HepG2 (cell line): ENCODE data around the gene FAM83E. TPM values are rescaled to one million over a fixed set of nuclear protein-coding genes. Genes with fewer than 3 reads are reported as not detected.

ENCODE experiments used
- ATAC-seq: fragments of 200-7000 bp; cut with Tn5 transposase; 3 replicates; pipeline ENCODE4 v1.9.1; 2020; ENCODE audit warnings: mild to moderate bottlenecking, moderate library complexity
- BruUV-seq: library from RNA; stranded (reverse); fragments of 400-500 nt; replicated peaks from 2 replicates; lab custom pipeline; 2021; lab: Mats Ljungman, UMichigan
- CTCF ChIA-PET: fragments of 300-600 bp; formaldehyde crosslinking; extraction: SDS; loops from one replicate; lab custom pipeline; 2021; ENCODE audit warnings: low total read pairs, inconsistent platforms, low intra/inter-chr PET ratio; lab: Yijun Ruan, JAX
- POLR2A ChIA-PET: fragments of 350-600 bp; sonication (Branson Sonifier 250); formaldehyde crosslinking; loops from one replicate; lab custom pipeline; 2020; ENCODE audit warnings: antibody characterized with exemption, inconsistent platforms; lab: Yijun Ruan, JAX
- DNase-seq: peaks from one replicate; pipeline ENCODE4 v3.0.0-alpha.2; 2015; ENCODE audit warnings: low spot score
- FAIRE-seq: peaks from 3 replicates; lab custom pipeline; 2011; peaks lifted over from hg19 to GRCh38; lab: Jason Lieb, UNC
- H2AFZ ChIP-seq: one replicate; pipeline ENCODE4 v1.6.1; 2011; ENCODE audit warnings: low read length, inconsistent platforms
- H3K27ac ChIP-seq: fragments of 300-600 bp; 3 replicates; pipeline ENCODE4 v1.8.0; 2011; ENCODE audit warnings: mixed run types, mild to moderate bottlenecking, mixed read lengths, low read length, inconsistent platforms; ENCODE audit not compliant: insufficient read depth; ENCODE audit errors: extremely low read length
- H3K27me3 ChIP-seq, 2 experiments: fragments of 200-600 bp in 1 of 2; 2 replicates in 1 of 2; 3 replicates in 1 of 2; pipeline versions ENCODE4 v1.6.0 to v1.8.0; 2011; ENCODE audit warnings: low read length in 2 of 2, mild to moderate bottlenecking in 2 of 2, moderate library complexity in 2 of 2, inconsistent platforms in 1 of 2; ENCODE audit not compliant: insufficient read depth in 2 of 2, control insufficient read depth in 1 of 2
- H3K36me3 ChIP-seq, 2 experiments: fragments of 200-600 bp in 1 of 2; replicated peaks in 1 of 2; 2 replicates in 1 of 2; 3 replicates in 1 of 2; pipeline versions ENCODE4 v1.5.1 to v1.8.0; 2011; ENCODE audit warnings: low read length in 2 of 2, inconsistent platforms in 1 of 2; ENCODE audit not compliant: insufficient read depth in 2 of 2, control insufficient read depth in 1 of 2
- H3K4me1 ChIP-seq: 2 replicates; pipeline ENCODE4 v1.5.1; 2012; ENCODE audit warnings: low read length, inconsistent platforms; ENCODE audit not compliant: insufficient read depth
- H3K4me2 ChIP-seq: 2 replicates; pipeline ENCODE4 v1.6.0; 2011; ENCODE audit warnings: low read depth, low read length, inconsistent platforms
- H3K4me3 ChIP-seq, 3 experiments: fragments of 200-600 bp in 1 of 3; sonication (generic), shearing (Covaris generic) in 1 of 3; replicated peaks in 1 of 3; 2 replicates each; pipeline ENCODE4 v1.5.1; 2011 to 2016; ENCODE audit warnings: low read length in 3 of 3, inconsistent platforms in 2 of 3, low read depth in 2 of 3, mild to moderate bottlenecking in 2 of 3, control low read depth in 1 of 3, mixed read lengths in 1 of 3; ENCODE audit not compliant: insufficient read depth in 1 of 3
- H3K79me2 ChIP-seq: one replicate; pipeline ENCODE4 v1.6.1; 2011; ENCODE audit warnings: low read length, inconsistent platforms; ENCODE audit not compliant: insufficient read depth
- H3K9ac ChIP-seq: 2 replicates; pipeline ENCODE4 v1.6.0; 2011; ENCODE audit warnings: mild to moderate bottlenecking, low read depth, low read length, inconsistent platforms; ENCODE audit not compliant: insufficient read depth
- H3K9me3 ChIP-seq: 2 replicates; pipeline ENCODE4 v1.5.1; 2012; ENCODE audit warnings: mild to moderate bottlenecking, low read length
- H4K20me1 ChIP-seq: 2 replicates; pipeline ENCODE4 v1.6.0; 2011; ENCODE audit warnings: inconsistent platforms, mild to moderate bottlenecking, low read length, moderate library complexity; ENCODE audit not compliant: insufficient read depth
- JUND ChIP-seq: sonication (generic); formaldehyde crosslinking; IDR thresholded peaks from 2 replicates; pipeline ENCODE4 v1.8.0; 2022; ENCODE audit warnings: mild to moderate bottlenecking, missing genetic modification reagents
- PHF5A ChIP-seq: IDR thresholded peaks from one replicate; pipeline ENCODE4 v1.6.1; 2018; ENCODE audit warnings: low read depth, missing genetic modification reagents; ENCODE audit not compliant: unreplicated experiment
- REPIN1 ChIP-seq: sonication (generic); formaldehyde crosslinking; IDR thresholded peaks from 2 replicates; pipeline ENCODE4 v1.8.0; 2022; ENCODE audit warnings: missing genetic modification reagents, low read depth, mild to moderate bottlenecking, borderline replicate concordance
- TFE3 ChIP-seq: IDR thresholded peaks from 2 replicates; pipeline ENCODE4 v1.6.1; 2016
- ZKSCAN1 ChIP-seq: fragments of 150-350 bp; IDR thresholded peaks from 2 replicates; pipeline ENCODE4 v1.6.1; 2014; ENCODE audit warnings: low read length
- ZNF678 ChIP-seq: sonication (generic); formaldehyde crosslinking; IDR thresholded peaks from 2 replicates; pipeline ENCODE4 v1.4.0; 2020; ENCODE audit warnings: mild to moderate bottlenecking, missing genetic modification reagents
- ZNF792 ChIP-seq: IDR thresholded peaks from 2 replicates; pipeline ENCODE4 v1.6.1; 2016
- WGBS: methylation state at CpG from one replicate; pipeline ENCODE4 v1.1.6; 2017; ENCODE audit warnings: low lambda C conversion rate; 5-methylcytosine and 5-hydroxymethylcytosine counted together
- in situ Hi-C: cut with HindIII; loops from 2 replicates; pipeline ENCODE4 v1.10.0; 2017; ENCODE audit warnings: low pct_unique_long_range_greater_than_20kb; ENCODE audit not compliant: extremely low pct_ligation_motif_present
- intact Hi-C: fragments of 100-400 bp; cut with micrococcal nuclease; formaldehyde crosslinking; loops from one replicate; pipeline ENCODE4 v1.10.0; 2022; ENCODE audit not compliant: unreplicated experiment
- polyA plus RNA-seq, 8 experiments: library from polyadenylated mRNA; depleted of rRNA in 3 of 8; stranded (reverse) in 7 of 8; unstranded in 1 of 8; fragments of >200 nt; fragmentation: Illumina TruSeq in 4 of 8; extraction: Trizol in 4 of 8; gene quantifications; 2 replicates each; pipeline versions ENCODE4 v1.2.1 to v1.2.3, GENCODE V29; 2011 to 2016; ENCODE audit warnings: low read depth in 4 of 8, missing spikeins in 1 of 8, mixed read lengths in 1 of 8; ENCODE audit not compliant: insufficient read depth in 1 of 8
- total RNA-seq, 5 experiments: library from RNA; depleted of rRNA; stranded (reverse); fragments of >200 nt; fragmentation: Illumina TruSeq; extraction: Trizol; gene quantifications; 2 replicates each; pipeline ENCODE4 v1.2.3, GENCODE V29; 2016; ENCODE audit warnings: low read depth in 1 of 5

FAM83E gene
- total and polyA plus RNA-seq, 2 of the 13 experiments (the other 11 are each of a cell fraction or from before 2014, with no cell fraction given): 0.18 to 0.60 TPM

GRCh38 chr19:48587387-48587786, 27.5 kb downstream of the FAM83E start:
- TF ChIP-seq ZKSCAN1 (peak; percentile 58; the same call in 1 of the 2 replicates), PHF5A (CRISPR knock-in tag) (no peak)
- Histone ChIP-seq H3K4me3 (no peak overlapping the region), H4K20me1 (no peaks in the 10 kb centered on the region), H3K27ac (no peak overlapping the region), H3K4me2 (no peak overlapping the region), H3K9ac (no peak overlapping the region), H3K9me3 (no peaks in the 10 kb centered on the region), H3K79me2 (no peaks in the 10 kb centered on the region), H3K27me3 (peaks cover 1 to 3% of the 10 kb centered on the region in 2 experiments; a peak in 2 of 5 replicates), H3K4me1 (peaks cover 11% of the 10 kb centered on the region), H3K36me3 (no peaks in the 10 kb centered on the region), H2AFZ (no peak overlapping the region)
- ChIA-PET CTCF (no interaction called here), POLR2A (no interaction called here)
- ATAC-seq (no peak), FAIRE-seq (no peak), DNase-seq (no peak)
- no TSS peak for BruUV-seq
- in situ Hi-C loops: loop anchor here (5.0 to 10.0 kb wide), 2 partner anchors 85 to 273 kb away; no protein-coding TSS in a partner anchor
- 41% methylated on average over 2 of the region's 3 CpGs for WGBS
- intact Hi-C loops: loop anchor here (10.0 kb wide), 1 partner anchor 273 kb away; no protein-coding TSS in a partner anchor

- 28% methylated on average over 2 of the region's 2 CpGs for WGBS
Measured at GRCh38 chr19:48582168-48582567, 32.7 kb downstream of the FAM83E start.

More at GRCh38 chr19:48582168-48582567, 32.7 kb downstream of the FAM83E start:
- Histone ChIP-seq H3K4me1 (peaks cover 11% of the 10 kb centered on the region), H3K9me3 (no peaks in the 10 kb centered on the region), H3K27ac (no peak overlapping the region)
- CTCF ChIA-PET: interaction anchor here (3.4 kb wide), 1 partner anchor 75 kb away, joined by 61 read pairs; no protein-coding TSS in a partner anchor
- no peak for FAIRE-seq
- no peak for TF ChIP-seq JUND (CRISPR knock-in tag)
- TF ChIP-seq TFE3 (CRISPR knock-in tag): no peak
- TF ChIP-seq ZNF792 (CRISPR knock-in tag): no peak
- no peak for TF ChIP-seq ZNF678 (CRISPR knock-in tag)
- TF ChIP-seq REPIN1 (CRISPR knock-in tag): no peak
- TF ChIP-seq, all 625 proteins: peak for 0
- Histone ChIP-seq H3K27me3 (no peaks in the 10 kb centered on the region; a peak in 1 of 5 replicates), H3K4me3 (no peak overlapping the region), H3K79me2 (no peaks in the 10 kb centered on the region), H4K20me1 (no peaks in the 10 kb centered on the region), H3K36me3 (no peaks in the 10 kb centered on the region), H3K9ac (no peak overlapping the region), H3K4me2 (no peak overlapping the region), H2AFZ (no peak overlapping the region)
- DNase-seq (no peak), ATAC-seq (no peak)
- POLR2A ChIA-PET: no interaction called here
- intact Hi-C loops (loop anchor here (10.0 kb wide), 1 partner anchor 267 kb away; no protein-coding TSS in a partner anchor), in situ Hi-C loops (loop anchor here (10.0 kb wide), 1 partner anchor 267 kb away; no protein-coding TSS in a partner anchor)
- BruUV-seq: no TSS peak
